Measurements from ENCODE around the gene TMPRSS12.
"Not testable (repeated sequence)": the region's sequence is repeated elsewhere in the genome, so short reads cannot be mapped to it uniquely, and the experiment has no call there.

The TMPRSS12 gene

GRCh38 chr12:50842637-50843493 lies at the start of gene TMPRSS12:
TSS of gene TMPRSS12 (plus strand) at chr12:50842926. CDS start at chr12:50842965, 39 bp downstream.
- no peak within 1 kb of the TSS for H3K27ac Mint-ChIP-seq
- H3K9me3 Mint-ChIP-seq: peaks cover 14% of the 10 kb centered on the region
- H3K4me3 Mint-ChIP-seq: no peak within 1 kb of the TSS
- peaks cover 8% of the 10 kb centered on the region for H3K27me3 Mint-ChIP-seq
- H3K36me3 Mint-ChIP-seq (ENCODE audit: low read depth): no peaks in the 10 kb centered on the region
- no peaks in the 10 kb centered on the region for H3K4me1 Mint-ChIP-seq (ENCODE audit: low read depth)

GRCh38 chr12:50799908-50800307 lies 42.8 kb upstream of the TMPRSS12 start:
- H3K36me3 Mint-ChIP-seq (ENCODE audit: low read depth): peaks cover 65% of the 10 kb centered on the region
- H3K4me3 Mint-ChIP-seq: no peak overlapping the region
- H3K4me1 Mint-ChIP-seq (ENCODE audit: low read depth): no peaks in the 10 kb centered on the region
- H3K27me3 Mint-ChIP-seq: no peaks in the 10 kb centered on the region
- no peak overlapping the region for H3K27ac Mint-ChIP-seq
- peaks cover 10% of the 10 kb centered on the region for H3K9me3 Mint-ChIP-seq

- H3K36me3 Mint-ChIP-seq (ENCODE audit: low read depth): peaks cover 42% of the 10 kb centered on the region
- no peaks in the 10 kb centered on the region for H3K27me3 Mint-ChIP-seq
- no peaks in the 10 kb centered on the region for H3K4me1 Mint-ChIP-seq (ENCODE audit: low read depth)
- no peak overlapping the region for H3K4me3 Mint-ChIP-seq
- H3K27ac Mint-ChIP-seq: no peak overlapping the region
- peaks cover 10% of the 10 kb centered on the region for H3K9me3 Mint-ChIP-seq
Measured at GRCh38 chr12:50803230-50803875, 39.4 kb upstream of the TMPRSS12 start.

- Mint-ChIP-seq H3K4me3 (no peak overlapping the region), H3K36me3 (ENCODE audit: low read depth) (peaks cover 26% of the 10 kb centered on the region), H3K9me3 (no peaks in the 10 kb centered on the region), H3K4me1 (ENCODE audit: low read depth) (no peaks in the 10 kb centered on the region), H3K27me3 (no peaks in the 10 kb centered on the region), H3K27ac (no peak overlapping the region)
Measured at GRCh38 chr12:50806176-50806575, 36.5 kb upstream of the TMPRSS12 start.

- H3K4me3 Mint-ChIP-seq; H3K27me3 Mint-ChIP-seq; H3K9me3 Mint-ChIP-seq; H3K4me1 Mint-ChIP-seq (ENCODE audit: low read depth); H3K27ac Mint-ChIP-seq: not testable (repeated sequence)
- peaks cover 28% of the 10 kb centered on the region for H3K36me3 Mint-ChIP-seq (ENCODE audit: low read depth)
Measured at GRCh38 chr12:50809131-50809530, 33.6 kb upstream of the TMPRSS12 start.

- not testable (repeated sequence) for H3K27ac Mint-ChIP-seq; H3K9me3 Mint-ChIP-seq; H3K27me3 Mint-ChIP-seq; H3K4me1 Mint-ChIP-seq (ENCODE audit: low read depth); H3K4me3 Mint-ChIP-seq
- peaks cover 49% of the 10 kb centered on the region for H3K36me3 Mint-ChIP-seq (ENCODE audit: low read depth)
Measured at GRCh38 chr12:50814921-50815320, 27.8 kb upstream of the TMPRSS12 start.

GRCh38 chr12:50820177-50820576 lies 22.5 kb upstream of the TMPRSS12 start:
- Mint-ChIP-seq H3K9me3 (no peaks in the 10 kb centered on the region), H3K36me3 (ENCODE audit: low read depth) (peaks cover 29% of the 10 kb centered on the region), H3K27me3 (no peaks in the 10 kb centered on the region), H3K4me1 (ENCODE audit: low read depth) (peaks cover 4% of the 10 kb centered on the region), H3K4me3 (no peak overlapping the region), H3K27ac (no peak overlapping the region)

GRCh38 chr12:50822082-50822481 lies 20.6 kb upstream of the TMPRSS12 start:
- no peaks in the 10 kb centered on the region for H3K27me3 Mint-ChIP-seq
- no peak overlapping the region for H3K27ac Mint-ChIP-seq
- peaks cover 9% of the 10 kb centered on the region for H3K4me1 Mint-ChIP-seq (ENCODE audit: low read depth)
- H3K36me3 Mint-ChIP-seq (ENCODE audit: low read depth): peaks cover 13% of the 10 kb centered on the region
- H3K9me3 Mint-ChIP-seq: no peaks in the 10 kb centered on the region
- H3K4me3 Mint-ChIP-seq: no peak overlapping the region

GRCh38 chr12:50823724-50824123 lies 19.0 kb upstream of the TMPRSS12 start:
- not testable (repeated sequence) for H3K27me3 Mint-ChIP-seq; H3K4me1 Mint-ChIP-seq (ENCODE audit: low read depth); H3K9me3 Mint-ChIP-seq; H3K27ac Mint-ChIP-seq; H3K4me3 Mint-ChIP-seq; H3K36me3 Mint-ChIP-seq (ENCODE audit: low read depth)

- no peaks in the 10 kb centered on the region for H3K9me3 Mint-ChIP-seq
- peak overlapping the region; percentile 80 for H3K27ac Mint-ChIP-seq
- H3K36me3 Mint-ChIP-seq (ENCODE audit: low read depth): no peaks in the 10 kb centered on the region
- H3K27me3 Mint-ChIP-seq: no peaks in the 10 kb centered on the region
- H3K4me1 Mint-ChIP-seq (ENCODE audit: low read depth): peaks cover 9% of the 10 kb centered on the region
- no peak overlapping the region for H3K4me3 Mint-ChIP-seq
Measured at GRCh38 chr12:50824914-50825313, 17.8 kb upstream of the TMPRSS12 start.

GRCh38 chr12:50825372-50825838 lies 17.3 kb upstream of the TMPRSS12 start:
- H3K4me1 Mint-ChIP-seq (ENCODE audit: low read depth): peaks cover 9% of the 10 kb centered on the region
- H3K27me3 Mint-ChIP-seq: no peaks in the 10 kb centered on the region
- no peaks in the 10 kb centered on the region for H3K9me3 Mint-ChIP-seq
- H3K36me3 Mint-ChIP-seq (ENCODE audit: low read depth): no peaks in the 10 kb centered on the region
- peak overlapping the region; percentile 80 for H3K27ac Mint-ChIP-seq
- H3K4me3 Mint-ChIP-seq: no peak overlapping the region

GRCh38 chr12:50828121-50828520 lies 14.6 kb upstream of the TMPRSS12 start:
- peaks cover 2% of the 10 kb centered on the region for H3K9me3 Mint-ChIP-seq
- no peaks in the 10 kb centered on the region for H3K36me3 Mint-ChIP-seq (ENCODE audit: low read depth)
- no peak overlapping the region for H3K27ac Mint-ChIP-seq
- peaks cover 3% of the 10 kb centered on the region for H3K27me3 Mint-ChIP-seq
- H3K4me1 Mint-ChIP-seq (ENCODE audit: low read depth): peaks cover 9% of the 10 kb centered on the region
- H3K4me3 Mint-ChIP-seq: no peak overlapping the region

GRCh38 chr12:50828886-50829285 lies 13.8 kb upstream of the TMPRSS12 start:
- H3K27me3 Mint-ChIP-seq: peaks cover 8% of the 10 kb centered on the region
- no peak overlapping the region for H3K27ac Mint-ChIP-seq
- H3K4me1 Mint-ChIP-seq (ENCODE audit: low read depth): peaks cover 9% of the 10 kb centered on the region
- H3K4me3 Mint-ChIP-seq: no peak overlapping the region
- no peaks in the 10 kb centered on the region for H3K36me3 Mint-ChIP-seq (ENCODE audit: low read depth)
- H3K9me3 Mint-ChIP-seq: peaks cover 10% of the 10 kb centered on the region

- not testable (repeated sequence) for H3K4me1 Mint-ChIP-seq (ENCODE audit: low read depth); H3K27ac Mint-ChIP-seq; H3K4me3 Mint-ChIP-seq; H3K36me3 Mint-ChIP-seq (ENCODE audit: low read depth)
- peaks cover 16% of the 10 kb centered on the region for H3K27me3 Mint-ChIP-seq
- H3K9me3 Mint-ChIP-seq: peaks cover 23% of the 10 kb centered on the region
Measured at GRCh38 chr12:50833801-50834200, 8.9 kb upstream of the TMPRSS12 start.

GRCh38 chr12:50839042-50839441 lies 3.7 kb upstream of the TMPRSS12 start:
- H3K9me3 Mint-ChIP-seq: peaks cover 26% of the 10 kb centered on the region
- H3K27me3 Mint-ChIP-seq: peaks cover 16% of the 10 kb centered on the region
- no peaks in the 10 kb centered on the region for H3K4me1 Mint-ChIP-seq (ENCODE audit: low read depth)
- no peak overlapping the region for H3K27ac Mint-ChIP-seq
- no peaks in the 10 kb centered on the region for H3K36me3 Mint-ChIP-seq (ENCODE audit: low read depth)
- H3K4me3 Mint-ChIP-seq: no peak overlapping the region
